Motor neuron (in vitro differentiated cells): ENCODE measurements around the gene IKZF4. TPM values are rescaled to one million over a fixed set of nuclear protein-coding genes. Genes with fewer than 3 reads are reported as not detected.
"Not testable (repeated sequence)": the region's sequence is repeated elsewhere in the genome, so short reads cannot be mapped to it uniquely, and the experiment has no call there.

Experiments used
- ATAC-seq, 8 experiments: fragments of 200-7000 bp; cut with Tn5 transposase; replicated peaks in 6 of 8; 2 replicates each; pipeline ENCODE4 v1.8.0; 2021; ENCODE audit warnings: mild to moderate bottlenecking in 8 of 8, moderate library complexity in 8 of 8
- H3K27ac ChIP-seq, 2 donors: fragments of 250-450 bp; sonication (Bioruptor Pico); 2 replicates each; pipeline ENCODE4 v1.9.0; 2021; ENCODE audit warnings: antibody characterized with exemption in 2 of 2, mild to moderate bottlenecking in 2 of 2, moderate library complexity in 1 of 2
- H3K4me1 ChIP-seq, 2 donors: fragments of 250-450 bp; sonication (Bioruptor Pico); replicated peaks in 1 of 2; 2 replicates each; pipeline ENCODE4 v1.6.1; 2021; ENCODE audit warnings: antibody characterized with exemption in 2 of 2, mild to moderate bottlenecking in 2 of 2, moderate library complexity in 1 of 2
- H3K4me3 ChIP-seq, 5 donors: fragments of 250-450 bp; sonication (Bioruptor Pico); 2 replicates each; pipeline ENCODE4 v1.9.0; 2021; ENCODE audit warnings: antibody characterized with exemption in 5 of 5, mild to moderate bottlenecking in 5 of 5, moderate library complexity in 4 of 5
- whole genome bisulfite sequencing, 10 experiments: fragments of 450-650 bp; shearing (Covaris generic); methylation state at CpG; one replicate each; pipeline ENCODE4 v1.0.0; 2022; 5-methylcytosine and 5-hydroxymethylcytosine counted together
- in situ Hi-C, 9 experiments: fragments of 400-800 bp; cut with MboI; loops; one replicate each; pipeline ENCODE4 v1.15.0; 2021; ENCODE audit warnings: low sequenced_read_pairs in 9 of 9, low pct_unique_long_range_greater_than_20kb in 2 of 9; ENCODE audit not compliant: unreplicated experiment in 9 of 9
- total RNA-seq, 8 experiments: library from RNA; unstranded; fragments of 300-600 nt; gene quantifications; 2 replicates each; pipeline versions ENCODE4 v1.2.3 to v1.2.4, GENCODE V29; 2022

IKZF4 gene
- total RNA-seq, 8 experiments from 2014 or later = 1.4 to 8.6 (median 6.4) TPM

DNA sequence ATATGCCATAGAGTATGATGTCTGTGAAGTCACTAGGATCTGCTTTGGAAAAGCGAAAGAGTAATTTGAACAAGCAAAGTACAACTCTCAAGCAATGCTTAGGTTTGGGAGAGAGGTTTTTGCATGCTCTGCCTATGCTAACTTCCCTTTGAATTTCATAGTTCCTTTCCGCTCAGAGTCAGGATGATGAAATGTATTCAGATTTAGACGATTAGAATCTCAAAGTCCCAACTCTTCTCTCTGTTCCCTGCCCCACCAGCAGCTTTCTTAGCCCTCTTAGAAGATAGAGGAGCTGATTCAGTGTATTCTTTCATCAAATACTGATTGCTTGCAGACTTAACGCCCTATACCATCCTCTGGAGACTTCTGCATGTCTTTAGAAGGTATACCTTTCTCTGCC, 35.5 kb upstream of the IKZF4 start:
- Histone ChIP-seq H3K27ac (no peak overlapping the region), H3K4me3 (no peak overlapping the region), H3K4me1 (no peaks in the 10 kb centered on the region)
- in situ Hi-C loops = no loop called here
- 51 to 100% (median 79%) methylated on average over 1 to 4 of the region's 4 CpGs; no CpG with 5 or more reads in 1 of the 10 experiments for WGBS, 10 experiments
- peak in 3 of 8 experiments; percentile 79 to 95 (median 92) for ATAC-seq

DNA sequence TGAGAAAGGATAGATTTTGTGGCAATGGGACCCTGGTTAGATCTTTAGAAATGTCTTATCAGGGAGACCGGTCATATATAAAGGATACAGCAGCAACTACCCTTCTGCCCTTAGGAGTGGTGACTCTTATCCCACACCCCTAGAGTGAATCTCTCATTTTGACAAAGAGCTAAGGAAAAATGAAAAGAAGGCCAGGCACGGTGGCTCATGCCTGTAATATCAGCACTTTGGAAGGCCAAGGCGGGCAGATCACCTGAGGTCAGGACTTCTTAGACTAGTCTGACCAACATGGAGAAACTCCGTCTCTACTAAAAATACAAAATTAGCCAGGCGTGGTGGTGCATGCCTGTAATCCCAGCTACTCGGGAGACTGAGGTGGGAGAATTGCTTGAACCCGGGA, 34.9 kb upstream of the IKZF4 start:
- in situ Hi-C loops, ATAC-seq, H3K4me3 ChIP-seq, H3K4me1 ChIP-seq, H3K27ac ChIP-seq: not testable (repeated sequence)
- 80 to 100% (median 99%) methylated on average over 1 to 7 of the region's 7 CpGs; no CpG with 5 or more reads in 2 of the 10 experiments for WGBS, 10 experiments

DNA sequence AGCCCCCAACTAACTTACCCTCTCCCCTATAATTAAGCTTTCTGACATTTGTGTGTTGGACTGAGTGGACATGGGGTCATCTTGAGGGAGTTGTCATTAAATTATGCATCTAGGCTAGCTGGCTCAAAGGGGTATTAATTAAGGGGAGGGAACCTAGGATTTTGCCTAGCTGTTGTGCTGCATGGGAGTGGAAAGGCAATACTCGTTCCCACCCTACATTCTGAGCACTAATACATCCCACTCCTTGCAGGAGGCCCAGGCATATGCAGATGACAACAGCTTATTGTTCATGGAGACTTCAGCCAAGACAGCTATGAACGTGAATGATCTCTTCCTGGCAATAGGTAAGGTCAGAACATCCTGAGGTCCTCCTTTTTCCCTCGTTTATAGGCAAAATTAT, 29.7 kb upstream of the IKZF4 start:
- H3K27ac ChIP-seq = no peak overlapping the region
- in situ Hi-C loops = no loop called here
- peak in 2 of 8 experiments; percentile 55 to 67 for ATAC-seq
- 20 to 100% (median 81%) methylated on average over 1 to 3 of the region's 3 CpGs; no CpG with 5 or more reads in 4 of the 10 experiments for WGBS, 10 experiments
- no peaks in the 10 kb centered on the region for H3K4me1 ChIP-seq
- no peak overlapping the region for H3K4me3 ChIP-seq

DNA sequence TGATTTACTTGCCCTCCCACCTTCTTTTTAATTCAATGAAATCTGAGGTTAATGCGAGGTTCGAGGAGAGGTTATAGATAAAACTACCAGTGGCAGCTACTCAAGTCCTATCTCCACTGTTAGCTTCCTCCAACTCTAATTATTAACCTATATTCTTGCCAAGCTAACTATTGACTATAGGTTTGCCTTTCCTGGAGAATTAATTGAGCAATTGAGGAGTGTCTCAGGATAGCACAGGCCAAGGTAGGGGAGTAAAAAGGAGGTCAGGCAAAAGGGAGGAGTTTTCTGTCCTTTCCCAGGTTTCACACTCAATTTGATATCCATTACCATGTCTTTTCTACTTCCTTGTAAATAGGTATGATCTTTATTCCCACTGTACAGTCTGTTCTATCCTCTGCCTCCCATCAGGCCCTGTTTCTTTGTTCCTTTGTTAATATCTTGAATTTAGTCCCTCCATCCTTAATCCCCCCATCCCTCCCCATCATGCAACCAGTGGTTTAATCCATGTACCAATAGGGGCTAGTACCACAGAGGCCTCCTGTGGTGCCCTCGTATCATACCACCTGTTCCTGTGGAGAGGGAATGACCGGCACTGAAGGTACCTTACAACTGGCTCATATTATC, 27.5 kb upstream of the IKZF4 start:
- peaks cover 4 to 7% of the 10 kb centered on the region in 2 donors for H3K4me1 ChIP-seq
- H3K27ac ChIP-seq = no peak overlapping the region
- no peak overlapping the region for H3K4me3 ChIP-seq
- WGBS, 10 experiments = 54 to 100% (median 89%) methylated on average over 1 to 4 of the region's 4 CpGs; no CpG with 5 or more reads in 1 of the 10 experiments
- in situ Hi-C loops = no loop called here
- no peak for ATAC-seq

DNA sequence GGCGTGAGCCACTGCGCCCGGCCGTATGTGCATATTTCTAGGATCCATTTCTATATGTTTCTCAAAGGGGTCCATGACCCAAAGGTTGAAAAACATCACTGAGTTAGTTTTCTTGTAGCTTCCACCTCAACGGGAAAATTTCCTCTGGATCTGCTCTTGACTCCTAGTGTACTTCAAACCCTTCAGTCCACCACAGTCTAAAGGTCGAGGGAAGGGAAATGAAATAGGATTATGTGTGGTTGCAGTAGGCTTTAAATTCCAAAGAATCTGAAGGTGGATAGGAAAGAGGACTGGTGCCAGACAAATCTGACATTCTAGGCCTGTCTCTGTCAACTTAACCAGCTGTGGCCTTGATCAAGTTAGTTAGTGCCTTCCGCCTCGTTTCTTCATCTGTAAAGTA, 25.5 kb upstream of the IKZF4 start:
- in situ Hi-C loops = no loop called here
- H3K4me3 ChIP-seq = no peak overlapping the region
- 56 to 100% (median 81%) methylated on average over 1 to 4 of the region's 8 CpGs; no CpG with 5 or more reads in 3 of the 10 experiments for WGBS, 10 experiments
- no peak for ATAC-seq
- no peak overlapping the region for H3K27ac ChIP-seq
- peaks cover 4 to 7% of the 10 kb centered on the region in 2 donors for H3K4me1 ChIP-seq

DNA sequence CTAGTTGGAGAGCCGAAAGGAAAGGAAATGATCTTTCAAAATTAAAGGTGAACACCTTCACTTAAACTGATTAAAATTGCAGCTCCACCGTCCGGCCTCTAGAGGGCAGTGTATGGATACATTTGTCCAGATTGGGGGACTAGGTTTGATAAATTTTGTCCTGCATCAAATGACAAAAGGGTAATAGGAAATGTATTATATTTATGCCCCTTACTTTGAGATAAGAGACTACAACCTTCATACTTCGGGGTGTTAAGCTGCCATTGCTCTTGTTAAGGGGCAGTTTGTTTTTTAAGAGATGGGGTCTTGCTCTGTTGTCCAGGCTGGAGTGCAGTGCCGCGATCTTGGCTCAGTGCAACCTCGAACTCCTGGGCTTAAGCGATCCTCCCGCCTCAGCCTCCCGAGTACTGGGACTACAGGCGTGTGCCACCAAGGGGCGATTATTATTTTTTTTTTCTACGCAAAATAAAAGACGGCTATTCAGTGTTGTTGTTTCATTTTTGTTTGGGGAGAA, 24.6 kb upstream of the IKZF4 start:
- peak in 1 of 8 experiments; percentile 2 for ATAC-seq
- Histone ChIP-seq H3K4me3 (peak overlapping the region; percentile 41 to 94 (median 52)), H3K4me1 (peaks cover 4 to 7% of the 10 kb centered on the region in 2 donors), H3K27ac (peak overlapping the region in 1 of 2 donors; percentile 63)
- WGBS, 10 experiments = 0 to 70% (median 15%) methylated on average over 1 to 14 of the region's 14 CpGs
- in situ Hi-C loops = no loop called here

DNA sequence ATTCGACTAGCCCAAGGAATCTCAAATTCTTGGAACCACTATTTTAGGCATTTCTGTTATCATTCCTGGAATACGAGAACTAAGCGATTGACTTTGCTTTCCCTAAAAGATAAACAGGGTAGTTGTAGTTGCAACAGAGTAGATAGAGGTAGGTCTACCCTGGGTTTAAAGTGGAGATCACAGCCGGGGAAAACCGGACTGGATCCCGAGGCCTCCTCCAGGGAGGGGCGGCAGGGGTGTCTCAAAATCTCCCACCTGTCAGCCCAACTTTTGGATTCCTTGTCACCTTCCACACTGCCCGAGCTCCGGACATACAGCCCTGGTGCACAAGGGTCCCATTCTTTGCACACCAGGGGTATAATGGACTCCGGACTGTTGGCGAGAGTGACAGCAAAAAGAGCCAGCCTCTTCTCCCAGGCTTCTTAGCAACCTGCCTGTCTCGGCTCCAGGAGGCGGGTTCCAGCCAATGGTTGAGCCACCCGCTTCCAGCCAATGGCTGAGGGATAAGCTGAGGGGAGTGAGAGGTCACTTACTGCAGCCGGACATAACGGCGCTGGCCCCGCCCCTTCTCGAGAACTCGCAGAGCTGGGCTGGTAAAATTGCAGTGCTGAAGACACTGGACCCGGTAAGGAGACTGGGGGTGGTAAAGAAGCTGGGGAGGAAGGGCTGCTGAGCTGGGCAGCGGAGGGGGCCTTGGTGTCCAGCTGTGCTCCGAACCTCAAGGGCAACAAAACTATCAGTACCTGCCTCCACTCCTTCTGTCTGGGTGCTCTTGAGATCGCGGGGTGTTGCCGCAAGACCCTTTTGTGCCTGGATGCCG, 23.9 kb upstream of the IKZF4 start, which contains the start of gene SUOX:
TSS of gene SUOX (plus strand) at position 562 of the 820 bp plus-strand sequence. CDS start 4,946 bp downstream, outside the sequence.
- H3K27ac ChIP-seq = peak within 1 kb of the TSS; percentile 63 to 66
- in situ Hi-C loops = no loop called here
- ATAC-seq = peak; percentile 99 to 100 (median 100)
- WGBS, 10 experiments = 0 to 100% (median 14%) methylated on average over 1 to 12 of the region's 27 CpGs; no CpG with 5 or more reads in 2 of the 10 experiments
- peaks cover 4 to 7% of the 10 kb centered on the region in 2 donors for H3K4me1 ChIP-seq
- H3K4me3 ChIP-seq = peak within 1 kb of the TSS; percentile 41 to 94 (median 52)

DNA sequence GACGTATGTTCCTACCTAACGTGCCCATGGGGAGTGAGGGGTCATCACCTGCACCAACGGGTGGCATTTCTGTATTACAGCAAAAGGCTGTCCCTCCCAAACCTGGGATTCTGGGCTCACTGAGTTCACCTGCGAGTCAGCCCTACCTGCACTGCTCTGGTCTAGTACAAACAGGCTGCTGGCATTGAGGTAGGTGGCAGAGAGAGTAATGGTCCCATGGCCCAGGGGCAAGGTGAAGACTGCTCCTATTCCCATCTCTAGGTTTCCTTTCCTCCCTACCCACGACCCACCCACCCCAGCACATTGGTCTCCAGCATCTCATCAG, 23.3 kb upstream of the IKZF4 start:
- ATAC-seq = peak; percentile 1 to 18 (median 5)
- peak overlapping the region; percentile 49 to 66 for H3K27ac ChIP-seq
- in situ Hi-C loops = no loop called here

DNA sequence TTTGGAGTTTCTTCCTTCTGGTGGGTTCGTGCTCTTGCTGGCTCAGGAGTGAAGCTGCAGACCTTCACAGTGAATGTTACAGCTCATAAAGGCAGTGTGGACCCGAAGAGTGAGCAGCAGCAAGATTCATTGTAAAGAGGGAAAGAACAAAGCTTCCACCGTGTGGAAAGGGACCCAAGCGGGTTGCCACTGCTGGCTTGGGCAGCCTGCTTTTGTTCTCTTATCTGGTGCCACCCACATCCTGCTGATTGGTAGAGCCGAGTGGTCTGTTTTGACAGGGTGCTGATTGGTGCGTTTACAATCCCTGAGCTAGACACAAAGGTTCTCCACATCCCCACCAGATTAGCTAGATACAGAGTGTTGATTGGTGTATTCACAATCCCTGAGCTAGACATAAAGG, 21.3 kb upstream of the IKZF4 start:
- H3K4me3 ChIP-seq, H3K4me1 ChIP-seq, in situ Hi-C loops, H3K27ac ChIP-seq, ATAC-seq: not testable (repeated sequence)
- 100% methylated on average over 1 of the region's 6 CpGs; no CpG with 5 or more reads in 9 of the 10 experiments for WGBS, 10 experiments

More for the DNA sequence above, 23.3 kb upstream of the IKZF4 start:
- Histone ChIP-seq H3K4me3 (peak overlapping the region; percentile 41 to 94 (median 52)), H3K4me1 (peaks cover 4 to 7% of the 10 kb centered on the region in 2 donors)
- WGBS, 10 experiments = 0 to 10% (median 0%) methylated on average over 1 to 3 of the region's 5 CpGs; no CpG with 5 or more reads in 6 of the 10 experiments

DNA sequence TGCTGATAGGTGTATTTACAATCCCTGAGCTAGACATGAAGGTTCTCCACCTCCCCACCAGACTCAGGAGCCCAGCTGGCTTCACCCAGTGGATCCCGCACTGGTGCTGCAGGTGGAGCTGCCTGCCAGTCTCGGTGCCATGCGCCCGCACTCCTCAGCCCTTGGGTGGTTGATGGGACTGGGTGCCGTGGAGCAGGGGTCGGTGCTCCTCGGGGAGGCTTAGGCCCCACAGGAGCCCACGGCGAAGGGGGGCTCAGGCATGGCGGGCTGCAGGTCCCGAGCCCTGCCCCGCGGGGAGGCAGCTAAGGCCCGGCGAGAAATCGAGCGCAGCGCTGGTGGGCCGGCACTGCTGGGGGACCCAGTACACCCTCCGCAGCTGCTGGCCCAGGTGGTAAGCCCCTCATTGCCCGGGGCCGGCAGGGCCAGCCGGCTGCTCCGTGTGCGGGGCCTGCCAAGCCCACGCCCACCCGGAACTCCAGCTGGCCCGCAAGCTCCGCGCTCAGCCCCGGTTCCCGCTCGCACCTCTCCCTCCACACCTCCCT, 20.8 kb upstream of the IKZF4 start:
- in situ Hi-C loops, H3K4me3 ChIP-seq, H3K27ac ChIP-seq, ATAC-seq, H3K4me1 ChIP-seq: not testable (repeated sequence)
- 100% methylated on average over 1 to 2 of the region's 33 CpGs; no CpG with 5 or more reads in 8 of the 10 experiments for WGBS, 10 experiments

DNA sequence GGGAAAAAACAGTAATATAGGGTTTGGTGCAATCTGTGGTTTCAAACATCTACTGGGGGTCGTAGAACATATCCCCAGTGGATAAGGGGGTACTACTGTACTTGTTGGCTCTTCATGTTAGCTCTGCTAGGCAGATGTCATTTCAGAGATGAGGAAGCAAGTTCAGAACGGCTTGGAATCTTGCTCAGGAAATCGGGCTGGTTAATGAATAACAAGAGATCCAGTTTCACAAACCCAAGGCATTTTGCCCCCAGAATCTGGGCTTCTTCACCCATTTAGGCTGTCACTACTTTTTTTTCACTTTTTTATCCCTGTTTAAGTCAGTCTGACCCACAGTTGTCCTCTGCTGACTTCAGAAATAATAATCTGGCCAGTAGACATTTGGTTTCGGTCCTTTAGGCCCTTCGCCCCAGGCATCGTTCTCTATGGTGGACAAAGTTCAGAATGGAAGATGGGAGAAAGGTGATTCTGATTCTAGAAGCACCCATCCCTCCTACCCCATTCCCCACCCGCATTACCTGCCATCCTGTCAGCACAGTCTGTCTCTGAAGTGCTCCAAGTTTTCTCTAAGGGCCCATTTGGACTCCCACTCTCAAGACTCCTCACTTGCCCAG, 19.2 kb upstream of the IKZF4 start:
- Histone ChIP-seq H3K4me1 (peaks cover 5 to 7% of the 10 kb centered on the region in 2 donors), H3K4me3 (no peak overlapping the region), H3K27ac (no peak overlapping the region)
- in situ Hi-C loops = no loop called here
- no peak for ATAC-seq
- WGBS, 10 experiments = 33 to 100% (median 78%) methylated on average over 1 to 7 of the region's 7 CpGs; no CpG with 5 or more reads in 1 of the 10 experiments

DNA sequence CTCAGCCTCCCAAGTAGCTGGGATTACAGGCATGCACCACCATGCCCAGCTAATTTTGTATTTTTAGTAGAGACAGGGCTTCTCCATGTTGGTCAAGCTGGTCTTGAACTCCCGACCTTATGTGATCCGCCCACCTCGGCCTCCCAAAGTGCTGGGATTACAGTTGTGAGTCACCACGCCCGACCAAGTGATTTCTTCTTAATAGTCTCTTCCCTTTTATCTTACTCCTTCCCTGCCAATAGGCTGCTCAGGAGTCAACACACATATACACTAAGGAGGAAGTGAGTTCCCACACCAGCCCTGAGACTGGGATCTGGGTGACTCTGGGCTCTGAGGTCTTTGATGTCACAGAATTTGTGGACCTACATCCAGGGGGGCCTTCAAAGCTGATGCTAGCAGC, 17.5 kb upstream of the IKZF4 start:
- H3K27ac ChIP-seq, ATAC-seq, H3K4me1 ChIP-seq, H3K4me3 ChIP-seq, in situ Hi-C loops: not testable (repeated sequence)
- 81 to 100% (median 99%) methylated on average over 2 to 5 of the region's 5 CpGs; no CpG with 5 or more reads in 6 of the 10 experiments for WGBS, 10 experiments
